Thyroid gland (tissue), 4 donors: Measurements from ENCODE around the gene SLC25A13. TPM values are rescaled to one million over a fixed set of nuclear protein-coding genes. Genes with fewer than 3 reads are reported as not detected.

Experiments used
- DNase-seq, 2 donors: peaks; one replicate each; pipeline ENCODE4 v3.0.0-alpha.2; 2019
- H3K27ac ChIP-seq, 3 donors: fragments of 200-600 bp; sonication (generic); 1 replicate in 2 of 3; 2 replicates in 1 of 3; pipeline ENCODE4 v1.5.1; 2016 to 2019; ENCODE audit warnings: mild to moderate bottlenecking in 1 of 3, moderate library complexity in 1 of 3
- H3K27me3 ChIP-seq: fragments of 200-600 bp; sonication (generic); one replicate; pipeline ENCODE4 v1.5.1; 2019
- H3K36me3 ChIP-seq, 2 donors: fragments of 200-600 bp; sonication (generic); one replicate each; pipeline ENCODE4 v1.5.1; 2016 to 2019
- H3K4me1 ChIP-seq, 2 donors: fragments of 200-600 bp; sonication (generic); one replicate each; pipeline ENCODE4 v1.5.1; 2017 to 2019
- H3K4me3 ChIP-seq, 3 donors: fragments of 200-600 bp; sonication (generic); replicated peaks in 1 of 3; 1 replicate in 2 of 3; 2 replicates in 1 of 3; pipeline ENCODE4 v1.5.1; 2016; ENCODE audit warnings: mild to moderate bottlenecking in 1 of 3
- H3K9me3 ChIP-seq: fragments of 200-600 bp; sonication (generic); one replicate; pipeline ENCODE4 v1.5.1; 2017
- CTCF ChIP-seq, 6 experiments: fragments of 200-600 bp in 3 of 6; fragments of 450-650 bp in 3 of 6; sonication (generic) in 3 of 6; IDR thresholded peaks; one replicate each; pipeline ENCODE4 v1.5.1; 2016 to 2019; ENCODE audit warnings: antibody characterized with exemption in 6 of 6, mild to moderate bottlenecking in 2 of 6, inconsistent platforms in 1 of 6, moderate library complexity in 1 of 6
- POLR2A ChIP-seq, 2 donors: fragments of 450-650 bp; IDR thresholded peaks; one replicate each; pipeline ENCODE4 v1.6.1; 2017; ENCODE audit warnings: antibody characterized with exemption in 2 of 2, mild to moderate bottlenecking in 2 of 2, moderate library complexity in 1 of 2
- WGBS, 2 donors: methylation state at CpG; one replicate each; pipeline ENCODE4 v1.1.5; 2017; 5-methylcytosine and 5-hydroxymethylcytosine counted together
- intact Hi-C: fragments of 100-400 bp; cut with DNase I; formaldehyde crosslinking; loops from one replicate; pipeline ENCODE4 v1.15.1; 2023
- total RNA-seq, 4 donors: library from RNA; depleted of rRNA; stranded (reverse); fragments of >200 nt; gene quantifications; one replicate each; pipeline ENCODE4 v1.2.3, GENCODE V29; 2016

The SLC25A13 gene
- total RNA-seq, 4 donors from 2014 or later: 22.7 to 36.1 (median 30.2) TPM

GRCh38 chr7:96204601-96205000 lies 117.3 kb downstream of the SLC25A13 start:
- TF ChIP-seq POLR2A (IDR thresholded peaks at IDR 0.05) (no peak), CTCF (IDR thresholded peaks at IDR 0.05) (no peak)
- Histone ChIP-seq H3K36me3 (no peaks in the 10 kb centered on the region), H3K4me1 (no peaks in the 10 kb centered on the region), H3K27me3 (no peaks in the 10 kb centered on the region), H3K4me3 (no peak overlapping the region), H3K27ac (no peak overlapping the region), H3K9me3 (no peaks in the 10 kb centered on the region)
- WGBS, 2 donors: 95 to 96% methylated on average over 3 of the region's 3 CpGs
- intact Hi-C loops: no loop called here
- DNase-seq: no peak

- no peaks in the 10 kb centered on the region for H3K27me3 ChIP-seq
- intact Hi-C loops: no loop called here
- H3K4me1 ChIP-seq: no peaks in the 10 kb centered on the region
- WGBS, 2 donors: 81 to 94% methylated on average over 3 of the region's 3 CpGs
- H3K27ac ChIP-seq: no peak overlapping the region
- DNase-seq: no peak
- no peaks in the 10 kb centered on the region for H3K9me3 ChIP-seq
- no peak overlapping the region for H3K4me3 ChIP-seq
- no peaks in the 10 kb centered on the region for H3K36me3 ChIP-seq
- no peak for TF ChIP-seq POLR2A (IDR thresholded peaks at IDR 0.05)
- no peak for TF ChIP-seq CTCF (IDR thresholded peaks at IDR 0.05)
Measured at GRCh38 chr7:96203786-96204185, 118.1 kb downstream of the SLC25A13 start.

GRCh38 chr7:96202102-96202501 lies 119.8 kb downstream of the SLC25A13 start:
- no peaks in the 10 kb centered on the region for H3K27me3 ChIP-seq
- DNase-seq: no peak
- H3K27ac ChIP-seq: no peak overlapping the region
- no peak overlapping the region for H3K4me3 ChIP-seq
- H3K4me1 ChIP-seq: no peaks in the 10 kb centered on the region
- no peaks in the 10 kb centered on the region for H3K36me3 ChIP-seq
- intact Hi-C loops: no loop called here
- 95 to 98% methylated on average over 2 of the region's 2 CpGs for WGBS, 2 donors
- no peaks in the 10 kb centered on the region for H3K9me3 ChIP-seq
- no peak for TF ChIP-seq POLR2A (IDR thresholded peaks at IDR 0.05)
- TF ChIP-seq CTCF (IDR thresholded peaks at IDR 0.05): no peak

- DNase-seq: no peak
- Histone ChIP-seq H3K36me3 (no peaks in the 10 kb centered on the region), H3K4me3 (no peak overlapping the region), H3K9me3 (no peaks in the 10 kb centered on the region), H3K27me3 (no peaks in the 10 kb centered on the region), H3K4me1 (no peaks in the 10 kb centered on the region), H3K27ac (no peak overlapping the region)
- TF ChIP-seq CTCF (IDR thresholded peaks at IDR 0.05): no peak
- TF ChIP-seq POLR2A (IDR thresholded peaks at IDR 0.05): no peak
- intact Hi-C loops: no loop called here
- WGBS, 2 donors: 80 to 100% methylated on average over 1 of the region's 1 CpG
Measured at GRCh38 chr7:96200740-96201139, 121.2 kb downstream of the SLC25A13 start.

GRCh38 chr7:96199421-96199820 lies 122.5 kb downstream of the SLC25A13 start:
- Histone ChIP-seq H3K36me3 (no peaks in the 10 kb centered on the region), H3K9me3 (no peaks in the 10 kb centered on the region), H3K4me1 (no peaks in the 10 kb centered on the region), H3K4me3 (no peak overlapping the region), H3K27me3 (no peaks in the 10 kb centered on the region), H3K27ac (no peak overlapping the region)
- TF ChIP-seq POLR2A (IDR thresholded peaks at IDR 0.05) (no peak), CTCF (IDR thresholded peaks at IDR 0.05) (no peak)
- WGBS, 2 donors: 100% methylated on average over 1 of the region's 1 CpG
- no peak for DNase-seq
- intact Hi-C loops: no loop called here
